GM21367 (cell line): ENCODE data around the gene CSNK1G1.
A peak's percentile ranks its signal among the peaks of the same experiment; 100 is the strongest.

Experiments used
- ATAC-seq: cut with Tn5 transposase; IDR thresholded peaks from one replicate; pipeline ENCODE4 v1.9.1; 2021; ENCODE audit not compliant: unreplicated experiment

The CSNK1G1 gene

GRCh38 chr15:64205202-64205601 lies 150.8 kb downstream of the CSNK1G1 start:
- no peak for ATAC-seq

DNA sequence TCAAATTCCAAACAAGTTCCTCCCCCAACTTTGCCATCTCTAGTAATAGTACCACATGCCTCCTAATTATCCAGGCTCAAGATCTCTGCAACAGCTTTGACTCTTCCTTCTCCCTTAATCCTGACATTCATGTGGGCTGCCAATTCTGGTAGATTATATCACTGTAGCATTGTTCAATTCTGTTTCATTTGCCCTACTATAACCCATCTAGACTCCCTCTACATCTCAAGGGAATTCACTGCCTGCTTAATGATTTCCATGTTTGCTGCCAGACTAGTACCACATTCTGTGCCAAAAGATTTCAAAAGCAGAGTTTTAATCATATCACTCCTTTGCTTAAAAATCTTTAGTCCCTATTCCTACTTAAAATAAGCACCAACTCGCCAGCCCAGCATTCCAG lies 158.5 kb downstream of the CSNK1G1 start:
- ATAC-seq: no peak

DNA sequence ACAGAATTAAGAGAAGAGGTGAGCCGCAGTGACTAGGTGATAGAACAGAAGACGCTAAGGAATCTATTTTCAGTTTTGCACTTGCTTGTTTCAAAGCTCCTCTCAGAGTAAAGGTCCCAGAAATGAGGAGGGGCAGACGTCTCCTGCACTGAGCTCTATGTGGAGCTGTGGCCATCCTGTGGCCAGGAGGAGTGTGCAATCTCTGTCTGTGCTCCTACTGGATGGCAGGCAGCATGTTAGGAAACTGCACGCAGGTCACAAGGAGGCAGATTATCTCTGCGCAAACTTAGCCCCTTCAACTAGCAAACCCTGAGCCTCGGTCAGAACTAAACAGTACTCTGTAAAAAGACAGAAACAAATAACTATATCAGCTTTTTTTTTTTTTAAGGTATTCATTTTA lies 162.0 kb downstream of the CSNK1G1 start:
- no peak for ATAC-seq

DNA sequence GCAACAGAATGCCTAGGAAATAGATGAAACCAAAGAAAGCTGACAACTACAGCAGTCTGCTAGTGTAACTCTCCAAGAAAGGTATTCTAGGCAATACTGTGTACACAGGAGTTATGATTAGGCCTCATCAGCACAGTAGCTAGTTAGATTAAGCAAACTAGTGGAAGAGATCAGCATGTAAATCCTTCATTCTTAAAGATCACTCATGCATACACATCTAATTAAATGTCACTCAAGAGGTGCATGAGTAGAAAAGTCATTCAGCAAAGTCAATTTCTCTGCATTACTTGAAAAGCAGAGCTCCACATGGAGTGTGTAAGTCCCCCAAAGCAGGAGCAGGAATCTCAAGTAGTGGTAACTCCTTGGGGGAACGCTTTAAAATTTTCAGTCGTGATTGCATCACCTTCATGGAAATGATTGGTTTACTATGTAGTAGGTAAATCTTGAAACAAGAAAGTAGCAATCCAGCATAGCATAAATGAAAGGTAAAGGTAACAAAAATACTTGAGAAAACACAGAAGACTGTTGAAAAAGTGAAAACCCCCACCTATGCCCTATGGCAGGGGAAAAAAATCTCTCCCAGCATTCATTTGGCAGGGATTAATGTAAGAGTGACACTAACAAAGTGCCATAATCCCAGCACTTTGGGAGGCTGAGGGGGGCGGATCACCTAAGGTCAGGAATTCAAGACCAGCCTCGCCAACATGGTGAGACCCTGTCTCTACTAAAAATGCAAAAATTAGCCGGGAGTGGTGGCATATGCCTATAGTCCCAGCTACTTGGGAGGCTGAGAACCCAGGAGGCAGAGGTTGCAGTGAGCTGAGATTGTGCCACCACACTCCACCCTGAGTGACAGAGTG lies 163.8 kb downstream of the CSNK1G1 start:
- no peak for ATAC-seq

GRCh38 chr15:64187396-64188191 lies 168.4 kb downstream of the CSNK1G1 start:
- ATAC-seq: no peak

- ATAC-seq: no peak
These were observed 170.6 kb downstream of the CSNK1G1 start for GRCh38 chr15:64185146-64185911.

GRCh38 chr15:64182859-64183370 lies 173.1 kb downstream of the CSNK1G1 start:
- ATAC-seq: no peak

GRCh38 chr15:64180235-64180824 lies 175.6 kb downstream of the CSNK1G1 start:
- ATAC-seq: no peak

- no peak for ATAC-seq
These were observed 189.7 kb downstream of the CSNK1G1 start for GRCh38 chr15:64166102-64166890.

GRCh38 chr15:64164436-64164835 lies 191.5 kb downstream of the CSNK1G1 start:
- ATAC-seq: no peak

- ATAC-seq: peak; percentile 12
These were observed 192.2 kb downstream of the CSNK1G1 start for GRCh38 chr15:64163659-64164362.

- ATAC-seq: peak; percentile 84
These were observed 192.9 kb downstream of the CSNK1G1 start, which contains the start of gene PPIB for GRCh38 chr15:64162869-64163658. TSS of gene PPIB (minus strand) at chr15:64163022. CDS start at chr15:64162986, 36 bp downstream.

GRCh38 chr15:64162478-64162868 lies 193.5 kb downstream of the CSNK1G1 start:
- ATAC-seq: peak; percentile 4

GRCh38 chr15:64161688-64162477 lies 194.1 kb downstream of the CSNK1G1 start:
- no peak for ATAC-seq

- ATAC-seq: no peak
These were observed 197.4 kb downstream of the CSNK1G1 start for GRCh38 chr15:64158363-64159134.

- no peak for ATAC-seq
These were observed 198.3 kb downstream of the CSNK1G1 start for GRCh38 chr15:64157599-64158125.
